Sigmoid colon (tissue), 7 donors: Measurements from ENCODE around the gene DOCK9. TPM values are rescaled to one million over a fixed set of nuclear protein-coding genes. Genes with fewer than 3 reads are reported as not detected.
A peak's percentile ranks its signal among the peaks of the same experiment; 100 is the strongest.

ENCODE experiments used
- DNase-seq: peaks from one replicate; pipeline ENCODE4 v3.0.0-alpha.2; 2019
- H3K27ac ChIP-seq, 4 donors: fragments of 200-600 bp; sonication (generic); one replicate each; pipeline ENCODE4 v1.5.1; 2016 to 2019; ENCODE audit warnings: mild to moderate bottlenecking in 1 of 4
- H3K27me3 ChIP-seq, 3 donors: fragments of 200-600 bp; sonication (generic); one replicate each; pipeline ENCODE4 v1.5.1; 2019; ENCODE audit warnings: mild to moderate bottlenecking in 1 of 3
- H3K36me3 ChIP-seq, 4 donors: fragments of 200-600 bp; sonication (generic); one replicate each; pipeline ENCODE4 v1.5.1; 2016 to 2019
- H3K4me1 ChIP-seq, 4 donors: fragments of 200-600 bp; sonication (generic); one replicate each; pipeline ENCODE4 v1.5.1; 2017 to 2019
- H3K4me3 ChIP-seq, 4 donors: fragments of 200-600 bp; sonication (generic); one replicate each; pipeline ENCODE4 v1.5.1; 2017 to 2019; ENCODE audit warnings: mild to moderate bottlenecking in 2 of 4, moderate library complexity in 1 of 4
- H3K9me3 ChIP-seq, 4 donors: fragments of 200-600 bp in 3 of 4; sonication (generic) in 3 of 4; one replicate each; pipeline versions ENCODE4 v1.5.1 to v1.6.1; 2013 to 2019
- EP300 ChIP-seq, 4 donors: sonication (generic); formaldehyde crosslinking; IDR thresholded peaks; one replicate each; pipeline ENCODE4 v1.6.1; 2017; ENCODE audit warnings: antibody characterized with exemption in 4 of 4
- POLR2A ChIP-seq, 2 donors: fragments of 450-650 bp; IDR thresholded peaks; one replicate each; pipeline ENCODE4 v1.6.1; 2016; ENCODE audit warnings: antibody characterized with exemption in 2 of 2, mild to moderate bottlenecking in 2 of 2, moderate library complexity in 2 of 2
- POLR2AphosphoS5 ChIP-seq, 4 donors: sonication (generic); formaldehyde crosslinking; IDR thresholded peaks; one replicate each; pipeline ENCODE4 v1.6.1; 2017; ENCODE audit warnings: antibody characterized with exemption in 4 of 4
- WGBS, 2 donors: extraction: QIAGEN DNeasy Blood & Tissue Kit; methylation state at CpG; one replicate each; pipeline ENCODE4 v1.1.7; 2013; 5-methylcytosine and 5-hydroxymethylcytosine counted together
- intact Hi-C: fragments of 100-400 bp; cut with DNase I; formaldehyde crosslinking; loops from one replicate; pipeline ENCODE4 v1.15.1; 2023
- polyA plus RNA-seq, 3 donors: library from polyadenylated mRNA; stranded (reverse); fragments of 200-250 nt; gene quantifications; one replicate each; pipeline ENCODE4 v1.2.3, GENCODE V29; 2013
- total RNA-seq, 4 donors: library from RNA; depleted of rRNA; stranded (reverse); fragments of >200 nt; gene quantifications; one replicate each; pipeline ENCODE4 v1.1.0, GENCODE V29; 2016
- TF ChIP-seq, protein P1 (sequence below), 4 experiments: fragments of 450-650 bp in 3 of 4; fragments of 200-600 bp in 1 of 4; IDR thresholded peaks; one replicate each; pipeline ENCODE4 v1.5.1; 2016 to 2019; ENCODE audit warnings: antibody characterized with exemption in 4 of 4, mild to moderate bottlenecking in 3 of 4, moderate library complexity in 2 of 4
- donor health status: healthy with polysubstance abuse.
- donor health status: Bipolar disorder and iron deficiency.
- donor health status: healthy.

The DOCK9 gene
- total and polyA plus RNA-seq, 7 donors: 10.8 to 126 (median 60.4) TPM

DNA sequence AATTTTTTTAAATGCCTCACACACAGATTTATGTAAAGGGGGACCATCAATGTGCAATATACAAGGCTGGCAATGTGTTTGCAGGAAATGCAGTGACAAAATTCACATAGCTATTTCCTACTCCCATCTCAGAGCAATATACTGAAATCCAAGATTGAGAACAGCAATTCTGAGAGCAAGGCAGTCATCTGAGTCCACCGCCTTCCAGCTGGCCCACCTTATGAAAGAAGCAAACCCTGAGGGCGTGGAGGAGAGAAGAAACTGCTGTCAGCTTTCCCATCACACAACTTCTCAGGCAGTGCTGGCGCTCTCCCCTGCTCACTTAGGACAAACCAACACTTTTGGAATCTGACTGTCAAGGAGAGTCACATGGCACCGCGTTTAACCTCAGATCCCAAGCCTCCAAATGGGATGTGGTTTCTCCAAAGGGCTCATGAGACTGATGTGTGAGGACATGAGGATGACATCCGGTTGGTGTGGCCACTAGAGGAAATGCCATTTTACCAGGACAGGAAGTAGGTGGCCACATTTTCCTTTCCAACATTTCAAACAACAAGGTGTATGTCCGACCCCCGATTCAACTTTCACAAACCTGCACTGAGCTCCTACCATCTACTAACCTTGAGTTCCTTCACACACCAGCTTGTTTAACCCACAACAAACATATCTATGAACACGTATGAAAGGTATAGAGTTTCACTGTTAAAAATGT, 3.7 kb upstream of the DOCK9 start:
- peaks cover 0 to 43% (median 31%) of the 10 kb centered on the region in 4 donors for H3K4me1 ChIP-seq
- H3K4me3 ChIP-seq: no peak overlapping the region
- no peaks in the 10 kb centered on the region for H3K9me3 ChIP-seq
- DNase-seq: no peak
- H3K27me3 ChIP-seq: no peaks in the 10 kb centered on the region
- H3K27ac ChIP-seq: no peak overlapping the region
- no peaks in the 10 kb centered on the region for H3K36me3 ChIP-seq
- no peak for TF ChIP-seq POLR2AphosphoS5 (IDR thresholded peaks at IDR 0.05)
- TF ChIP-seq POLR2A (IDR thresholded peaks at IDR 0.05): no peak
- TF ChIP-seq EP300 (IDR thresholded peaks at IDR 0.05): no peak
- TF ChIP-seq, protein P1, sequence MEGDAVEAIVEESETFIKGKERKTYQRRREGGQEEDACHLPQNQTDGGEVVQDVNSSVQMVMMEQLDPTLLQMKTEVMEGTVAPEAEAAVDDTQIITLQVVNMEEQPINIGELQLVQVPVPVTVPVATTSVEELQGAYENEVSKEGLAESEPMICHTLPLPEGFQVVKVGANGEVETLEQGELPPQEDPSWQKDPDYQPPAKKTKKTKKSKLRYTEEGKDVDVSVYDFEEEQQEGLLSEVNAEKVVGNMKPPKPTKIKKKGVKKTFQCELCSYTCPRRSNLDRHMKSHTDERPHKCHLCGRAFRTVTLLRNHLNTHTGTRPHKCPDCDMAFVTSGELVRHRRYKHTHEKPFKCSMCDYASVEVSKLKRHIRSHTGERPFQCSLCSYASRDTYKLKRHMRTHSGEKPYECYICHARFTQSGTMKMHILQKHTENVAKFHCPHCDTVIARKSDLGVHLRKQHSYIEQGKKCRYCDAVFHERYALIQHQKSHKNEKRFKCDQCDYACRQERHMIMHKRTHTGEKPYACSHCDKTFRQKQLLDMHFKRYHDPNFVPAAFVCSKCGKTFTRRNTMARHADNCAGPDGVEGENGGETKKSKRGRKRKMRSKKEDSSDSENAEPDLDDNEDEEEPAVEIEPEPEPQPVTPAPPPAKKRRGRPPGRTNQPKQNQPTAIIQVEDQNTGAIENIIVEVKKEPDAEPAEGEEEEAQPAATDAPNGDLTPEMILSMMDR (IDR thresholded peaks at IDR 0.05): no peak
- intact Hi-C loops: no loop called here
- WGBS, 2 donors: 79 to 89% methylated on average over 9 of the region's 9 CpGs

DNA sequence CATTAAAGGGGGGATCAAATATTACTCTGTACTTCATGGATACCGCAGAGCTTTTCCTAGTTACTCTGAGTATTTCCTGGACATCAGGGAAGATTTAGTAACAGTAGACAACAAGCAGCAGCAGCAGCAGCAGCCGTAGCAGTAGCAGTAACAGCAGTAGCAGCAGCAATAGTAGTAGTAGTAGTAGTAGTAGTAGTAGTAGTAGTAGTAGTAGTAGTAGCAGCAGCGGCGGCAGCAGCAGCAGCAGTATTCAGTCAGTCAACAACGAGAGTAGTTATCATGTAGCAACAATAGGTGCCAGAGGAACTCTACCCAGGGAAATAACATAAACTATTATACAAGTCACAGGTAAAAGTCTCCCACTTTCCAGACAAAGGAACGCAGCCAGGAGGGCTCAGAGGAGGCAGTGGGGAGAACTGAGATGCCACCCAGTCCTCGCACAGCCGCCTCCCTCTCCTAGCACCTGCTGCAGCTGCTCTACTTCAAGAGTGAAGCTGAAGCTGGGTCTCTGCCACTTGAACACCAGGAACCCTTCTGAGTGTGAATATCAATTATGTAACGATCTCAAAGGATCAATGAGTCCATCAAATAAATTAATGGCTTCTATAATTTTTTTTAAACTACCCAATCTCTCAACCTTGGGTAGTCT, 1.3 kb upstream of the DOCK9 start:
- Histone ChIP-seq H3K4me3 (no peak overlapping the region), H3K4me1 (peaks cover 0 to 51% (median 42%) of the 10 kb centered on the region in 4 donors), H3K27me3 (no peaks in the 10 kb centered on the region), H3K36me3 (no peaks in the 10 kb centered on the region), H3K9me3 (no peaks in the 10 kb centered on the region), H3K27ac (peak overlapping the region in 3 of 4 donors; percentile 55 to 71 (median 64))
- no peak for DNase-seq
- WGBS, 2 donors: 75 to 85% methylated on average over 9 of the region's 9 CpGs
- intact Hi-C loops: loop anchor here (5.0 kb wide), 2 partner anchors 53 to 108 kb away; no protein-coding TSS in a partner anchor
- TF ChIP-seq POLR2A (IDR thresholded peaks at IDR 0.05) (no peak), EP300 (IDR thresholded peaks at IDR 0.05) (no peak), POLR2AphosphoS5 (IDR thresholded peaks at IDR 0.05) (no peak)
- TF ChIP-seq, protein P1 (IDR thresholded peaks at IDR 0.05): no peak

DNA sequence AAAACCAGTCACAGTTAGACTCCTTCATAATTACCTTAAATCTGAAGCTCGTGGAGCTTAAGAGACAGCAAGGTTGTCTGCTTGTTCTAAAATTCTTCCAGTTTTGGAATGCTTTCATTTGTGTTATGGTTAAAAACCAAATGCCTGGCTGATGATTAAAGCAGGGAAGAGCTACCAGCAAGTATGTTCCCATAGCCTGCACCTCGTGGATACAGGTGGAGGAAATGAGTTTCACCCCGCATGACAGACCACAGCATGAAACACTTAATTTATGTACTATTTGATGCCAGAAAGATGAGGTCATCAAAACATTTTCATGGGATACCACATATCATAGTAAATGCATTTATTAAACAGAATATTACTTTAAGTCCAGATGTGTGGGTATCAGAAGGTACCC, 416 bp upstream of the DOCK9 start:
- Histone ChIP-seq H3K4me3 (peak overlapping the region; percentile 18 to 43 (median 40)), H3K27ac (peak overlapping the region; percentile 55 to 71 (median 63)), H3K27me3 (no peaks in the 10 kb centered on the region), H3K4me1 (peaks cover 0 to 51% (median 42%) of the 10 kb centered on the region in 4 donors), H3K9me3 (no peaks in the 10 kb centered on the region), H3K36me3 (no peaks in the 10 kb centered on the region)
- TF ChIP-seq, protein P1 (IDR thresholded peaks at IDR 0.05): no peak
- TF ChIP-seq POLR2A (IDR thresholded peaks at IDR 0.05): no peak
- no peak for TF ChIP-seq EP300 (IDR thresholded peaks at IDR 0.05)
- TF ChIP-seq POLR2AphosphoS5 (IDR thresholded peaks at IDR 0.05): no peak
- WGBS, 2 donors: 9 to 28% methylated on average over 3 of the region's 3 CpGs
- intact Hi-C loops: loop anchor here (5.0 kb wide), 2 partner anchors 54 to 109 kb away; no protein-coding TSS in a partner anchor
- no peak for DNase-seq

DNA sequence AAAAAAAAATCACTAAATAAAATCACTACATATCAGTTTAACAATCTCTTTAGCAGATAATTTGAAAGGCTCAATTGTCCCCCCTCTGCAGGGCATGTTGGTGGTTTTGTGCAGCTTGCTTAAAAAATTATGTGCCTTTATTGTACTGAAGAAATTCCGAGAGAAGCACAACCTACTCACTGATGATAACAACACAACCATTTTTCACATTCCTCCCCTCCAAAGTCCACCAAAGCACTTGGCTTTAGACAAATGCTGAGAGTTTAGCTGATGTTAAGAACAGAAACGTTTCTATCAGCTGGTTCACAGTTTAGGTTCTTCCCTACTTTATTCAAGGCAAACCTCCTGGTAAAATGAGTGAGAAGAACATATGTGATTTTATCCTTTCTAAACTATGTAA, 923 bp downstream of the DOCK9 start:
- H3K27ac ChIP-seq: peak overlapping the region; percentile 55 to 71 (median 63)
- no peaks in the 10 kb centered on the region for H3K36me3 ChIP-seq
- WGBS, 2 donors: 32 to 56% methylated on average over 2 of the region's 2 CpGs
- no peaks in the 10 kb centered on the region for H3K27me3 ChIP-seq
- peaks cover under 1 to 61% (median 51%) of the 10 kb centered on the region in 4 donors for H3K4me1 ChIP-seq
- peak overlapping the region in 3 of 4 donors; percentile 39 to 43 (median 41) for H3K4me3 ChIP-seq
- no peaks in the 10 kb centered on the region for H3K9me3 ChIP-seq
- intact Hi-C loops: loop anchor here (5.0 kb wide), 2 partner anchors 55 to 110 kb away; no protein-coding TSS in a partner anchor
- no peak for DNase-seq
- TF ChIP-seq POLR2A (IDR thresholded peaks at IDR 0.05): no peak
- TF ChIP-seq POLR2AphosphoS5 (IDR thresholded peaks at IDR 0.05): no peak
- TF ChIP-seq, protein P1 (IDR thresholded peaks at IDR 0.05): no peak
- TF ChIP-seq EP300 (IDR thresholded peaks at IDR 0.05): no peak
